Measurements from ENCODE around the gene LIG1. TPM values are rescaled to one million over a fixed set of nuclear protein-coding genes. Genes with fewer than 3 reads are reported as not detected.
A peak's percentile ranks its signal among the peaks of the same experiment; 100 is the strongest.

The LIG1 gene
- total and polyA plus RNA-seq, 2 of the 13 experiments (the other 11 are each of a cell fraction or from before 2014, with no cell fraction given) = 20.1 to 64.4 TPM

DNA sequence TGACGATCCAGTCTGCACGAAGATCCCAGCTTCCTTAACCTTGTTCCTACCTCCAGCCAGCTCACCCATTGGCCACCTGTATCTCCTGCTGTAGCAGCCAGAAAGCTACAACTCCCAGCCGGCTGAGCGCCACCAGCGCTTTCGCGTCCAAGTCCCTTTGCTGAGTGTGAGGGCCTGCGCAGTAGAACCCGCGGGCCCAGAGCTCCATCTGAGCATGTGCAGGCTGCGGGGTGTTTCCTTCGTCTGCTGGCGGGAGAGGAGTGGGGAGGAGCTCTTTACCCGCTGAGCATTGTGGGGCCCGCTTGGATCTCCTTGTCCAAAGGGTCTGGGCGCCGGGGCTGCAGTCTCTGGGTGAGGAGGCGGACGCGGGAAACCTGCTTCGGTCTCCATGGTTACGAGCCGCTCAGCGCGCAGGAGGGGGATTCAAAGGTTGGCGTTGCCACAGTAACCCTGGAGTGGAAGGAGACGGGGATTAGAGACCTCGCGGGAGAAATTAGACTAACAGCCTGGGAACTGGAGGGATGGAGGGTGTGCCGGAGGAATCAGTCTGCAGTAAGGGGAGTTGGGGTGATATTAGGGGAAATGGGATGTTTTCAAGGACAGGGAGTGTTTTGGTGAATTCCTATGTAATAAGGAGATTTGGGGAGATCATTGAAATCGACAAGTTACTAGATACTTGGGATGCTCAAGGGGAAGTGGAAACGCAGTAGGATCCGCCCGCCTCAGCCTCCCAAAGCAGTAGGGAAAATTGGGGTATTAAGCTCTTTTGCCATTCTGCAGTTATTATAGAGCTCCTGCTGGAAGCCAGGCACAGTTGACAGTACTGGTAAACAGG is 33.9 kb upstream of the LIG1 start (continued):
- TF ChIP-seq TBX2 (CRISPR knock-in tag; IDR thresholded peaks at IDR 0.05; ENCODE audit: borderline replicate concordance) = no peak; the same call in 1 of the 2 replicates
- no peak for TF ChIP-seq GABPA (IDR thresholded peaks at IDR 0.05; ENCODE audit: low read depth, low read length)
- peak; percentile 59; the same call in 1 of the 2 replicates for TF ChIP-seq GABPA (CRISPR knock-in tag; IDR thresholded peaks at IDR 0.05; ENCODE audit: low read depth)
- TF ChIP-seq SALL2 (CRISPR knock-in tag; IDR thresholded peaks at IDR 0.05) = no peak; the same call in 1 of the 2 replicates
- TF ChIP-seq RARG (CRISPR knock-in tag; IDR thresholded peaks at IDR 0.05; ENCODE audit: low read depth) = no peak
- TF ChIP-seq, protein P1, sequence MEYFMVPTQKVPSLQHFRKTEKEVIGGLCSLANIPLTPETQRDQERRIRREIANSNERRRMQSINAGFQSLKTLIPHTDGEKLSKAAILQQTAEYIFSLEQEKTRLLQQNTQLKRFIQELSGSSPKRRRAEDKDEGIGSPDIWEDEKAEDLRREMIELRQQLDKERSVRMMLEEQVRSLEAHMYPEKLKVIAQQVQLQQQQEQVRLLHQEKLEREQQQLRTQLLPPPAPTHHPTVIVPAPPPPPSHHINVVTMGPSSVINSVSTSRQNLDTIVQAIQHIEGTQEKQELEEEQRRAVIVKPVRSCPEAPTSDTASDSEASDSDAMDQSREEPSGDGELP (IDR thresholded peaks at IDR 0.05; ENCODE audit: borderline replicate concordance, low read depth) = peak; percentile 46; the same call in 1 of the 2 replicates
- peak; percentile 78; the same call in 1 of the 2 replicates for TF ChIP-seq DRAP1 (CRISPR knock-in tag; IDR thresholded peaks at IDR 0.05)
- no peak; the same call in 1 of the 2 replicates for TF ChIP-seq SOX5 (CRISPR knock-in tag; IDR thresholded peaks at IDR 0.05; ENCODE audit: borderline replicate concordance)
- TF ChIP-seq, protein P2, sequence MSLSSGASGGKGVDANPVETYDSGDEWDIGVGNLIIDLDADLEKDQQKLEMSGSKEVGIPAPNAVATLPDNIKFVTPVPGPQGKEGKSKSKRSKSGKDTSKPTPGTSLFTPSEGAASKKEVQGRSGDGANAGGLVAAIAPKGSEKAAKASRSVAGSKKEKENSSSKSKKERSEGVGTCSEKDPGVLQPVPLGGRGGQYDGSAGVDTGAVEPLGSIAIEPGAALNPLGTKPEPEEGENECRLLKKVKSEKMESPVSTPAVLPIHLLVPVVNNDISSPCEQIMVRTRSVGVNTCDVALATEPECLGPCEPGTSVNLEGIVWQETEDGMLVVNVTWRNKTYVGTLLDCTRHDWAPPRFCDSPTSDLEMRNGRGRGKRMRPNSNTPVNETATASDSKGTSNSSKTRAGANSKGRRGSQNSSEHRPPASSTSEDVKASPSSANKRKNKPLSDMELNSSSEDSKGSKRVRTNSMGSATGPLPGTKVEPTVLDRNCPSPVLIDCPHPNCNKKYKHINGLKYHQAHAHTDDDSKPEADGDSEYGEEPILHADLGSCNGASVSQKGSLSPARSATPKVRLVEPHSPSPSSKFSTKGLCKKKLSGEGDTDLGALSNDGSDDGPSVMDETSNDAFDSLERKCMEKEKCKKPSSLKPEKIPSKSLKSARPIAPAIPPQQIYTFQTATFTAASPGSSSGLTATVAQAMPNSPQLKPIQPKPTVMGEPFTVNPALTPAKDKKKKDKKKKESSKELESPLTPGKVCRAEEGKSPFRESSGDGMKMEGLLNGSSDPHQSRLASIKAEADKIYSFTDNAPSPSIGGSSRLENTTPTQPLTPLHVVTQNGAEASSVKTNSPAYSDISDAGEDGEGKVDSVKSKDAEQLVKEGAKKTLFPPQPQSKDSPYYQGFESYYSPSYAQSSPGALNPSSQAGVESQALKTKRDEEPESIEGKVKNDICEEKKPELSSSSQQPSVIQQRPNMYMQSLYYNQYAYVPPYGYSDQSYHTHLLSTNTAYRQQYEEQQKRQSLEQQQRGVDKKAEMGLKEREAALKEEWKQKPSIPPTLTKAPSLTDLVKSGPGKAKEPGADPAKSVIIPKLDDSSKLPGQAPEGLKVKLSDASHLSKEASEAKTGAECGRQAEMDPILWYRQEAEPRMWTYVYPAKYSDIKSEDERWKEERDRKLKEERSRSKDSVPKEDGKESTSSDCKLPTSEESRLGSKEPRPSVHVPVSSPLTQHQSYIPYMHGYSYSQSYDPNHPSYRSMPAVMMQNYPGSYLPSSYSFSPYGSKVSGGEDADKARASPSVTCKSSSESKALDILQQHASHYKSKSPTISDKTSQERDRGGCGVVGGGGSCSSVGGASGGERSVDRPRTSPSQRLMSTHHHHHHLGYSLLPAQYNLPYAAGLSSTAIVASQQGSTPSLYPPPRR (CRISPR knock-in tag; IDR thresholded peaks at IDR 0.05; ENCODE audit: borderline replicate concordance) = no peak
- TF ChIP-seq ZNF468 (CRISPR knock-in tag; IDR thresholded peaks at IDR 0.05) = no peak
- TF ChIP-seq ZNF317 (CRISPR knock-in tag; IDR thresholded peaks at IDR 0.05) = no peak; the same call in 1 of the 2 replicates
- no peak for TF ChIP-seq ZNF33A (CRISPR knock-in tag; IDR thresholded peaks at IDR 0.05; ENCODE audit: borderline replicate concordance)
- TF ChIP-seq ZNF572 (CRISPR knock-in tag; IDR thresholded peaks at IDR 0.05) = no peak
- peak; percentile 47 for TF ChIP-seq ASH2L (IDR thresholded peaks at IDR 0.05; ENCODE audit: insufficient read length, low read depth, low read length)
- no peak for TF ChIP-seq MTF1 (CRISPR knock-in tag; IDR thresholded peaks at IDR 0.05)
- TF ChIP-seq LRRFIP1 (CRISPR knock-in tag; conservative IDR thresholded peaks at IDR 0.05) = no peak
- no peak for TF ChIP-seq CHD2 (IDR thresholded peaks at IDR 0.05; ENCODE audit: low read depth, low read length)
- TF ChIP-seq, protein P3, sequence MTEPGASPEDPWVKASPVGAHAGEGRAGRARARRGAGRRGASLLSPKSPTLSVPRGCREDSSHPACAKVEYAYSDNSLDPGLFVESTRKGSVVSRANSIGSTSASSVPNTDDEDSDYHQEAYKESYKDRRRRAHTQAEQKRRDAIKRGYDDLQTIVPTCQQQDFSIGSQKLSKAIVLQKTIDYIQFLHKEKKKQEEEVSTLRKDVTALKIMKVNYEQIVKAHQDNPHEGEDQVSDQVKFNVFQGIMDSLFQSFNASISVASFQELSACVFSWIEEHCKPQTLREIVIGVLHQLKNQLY (CRISPR knock-in tag; IDR thresholded peaks at IDR 0.05) = no peak
- TF ChIP-seq FOXM1 (CRISPR knock-in tag; IDR thresholded peaks at IDR 0.05) = no peak
- TF ChIP-seq SIX1 (CRISPR knock-in tag; IDR thresholded peaks at IDR 0.05; ENCODE audit: borderline replicate concordance) = no peak
- TF ChIP-seq ZSCAN20 (CRISPR knock-in tag; IDR thresholded peaks at IDR 0.05; ENCODE audit: borderline replicate concordance) = no peak
